Retinal pigment epithelial cell (primary cell): ENCODE measurements around the gene TMEM235.

Source experiments
- DNase-seq: peaks from one replicate; pipeline ENCODE4 v3.0.0-alpha.2; 2010; ENCODE audit warnings: low read depth
- H3K4me3 ChIP-seq: 2 replicates; pipeline ENCODE4 v1.5.1; 2011; ENCODE audit warnings: mild to moderate bottlenecking, low read length, control low read depth, moderate library complexity
- TF ChIP-seq, protein P1 (sequence below): conservative IDR thresholded peaks from 2 replicates; pipeline ENCODE4 v1.5.1; 2011; ENCODE audit warnings: low read depth, low read length, control low read depth, inconsistent platforms

TMEM235 gene

DNA sequence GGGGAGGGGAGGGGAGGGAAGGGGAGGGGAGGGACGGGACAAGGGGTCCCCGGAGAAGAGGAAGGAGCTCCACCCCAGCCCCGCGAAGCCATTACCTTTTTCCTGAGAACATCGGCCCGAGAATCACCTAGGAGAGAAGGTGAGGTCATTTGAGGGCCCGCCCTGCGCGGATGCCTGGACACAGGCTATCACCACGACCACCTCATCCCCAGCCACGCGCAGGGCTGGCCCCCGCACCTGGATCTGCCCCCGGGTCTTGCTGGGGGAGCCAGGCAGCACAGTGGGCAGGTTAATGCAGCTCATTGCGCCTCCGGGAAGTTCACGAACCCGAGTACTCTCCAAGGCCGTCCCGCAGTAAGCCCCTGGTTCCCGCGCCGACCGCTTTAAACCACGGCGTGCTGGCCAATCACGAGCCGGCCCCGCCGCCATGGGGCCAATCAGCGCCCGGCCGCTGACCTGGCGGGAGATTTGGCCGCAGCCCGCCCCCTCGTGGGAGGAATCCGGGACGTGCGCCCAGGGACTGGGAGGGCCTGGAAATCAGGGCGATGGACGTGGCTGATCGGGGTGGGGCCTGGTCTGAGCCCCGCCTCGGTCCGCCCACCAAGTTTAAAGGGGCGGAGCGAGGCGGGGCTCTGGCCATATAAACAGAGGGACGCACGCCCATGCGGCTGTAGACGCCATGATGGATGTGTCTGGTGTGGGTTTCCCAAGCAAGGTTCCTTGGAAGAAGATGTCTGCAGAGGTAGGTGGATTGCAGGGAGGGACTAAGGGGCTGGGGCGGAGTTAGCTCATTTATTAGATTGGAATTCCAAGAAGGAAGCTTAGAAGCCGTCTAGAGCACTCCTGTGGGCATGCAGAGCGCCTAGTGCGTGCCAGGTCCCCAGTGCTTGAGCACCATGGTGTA lies 44.5 kb upstream of the TMEM235 start, which contains the start of the genes AFMID and TK1:
AFMID (plus strand) TSS at position 671 of the 904 bp plus-strand sequence; CDS start at position 680, 9 bp downstream.
TK1 (minus strand) TSS at position 361 of the 904 bp plus-strand sequence; CDS start at position 303, 58 bp downstream.
- TF ChIP-seq, protein P1, sequence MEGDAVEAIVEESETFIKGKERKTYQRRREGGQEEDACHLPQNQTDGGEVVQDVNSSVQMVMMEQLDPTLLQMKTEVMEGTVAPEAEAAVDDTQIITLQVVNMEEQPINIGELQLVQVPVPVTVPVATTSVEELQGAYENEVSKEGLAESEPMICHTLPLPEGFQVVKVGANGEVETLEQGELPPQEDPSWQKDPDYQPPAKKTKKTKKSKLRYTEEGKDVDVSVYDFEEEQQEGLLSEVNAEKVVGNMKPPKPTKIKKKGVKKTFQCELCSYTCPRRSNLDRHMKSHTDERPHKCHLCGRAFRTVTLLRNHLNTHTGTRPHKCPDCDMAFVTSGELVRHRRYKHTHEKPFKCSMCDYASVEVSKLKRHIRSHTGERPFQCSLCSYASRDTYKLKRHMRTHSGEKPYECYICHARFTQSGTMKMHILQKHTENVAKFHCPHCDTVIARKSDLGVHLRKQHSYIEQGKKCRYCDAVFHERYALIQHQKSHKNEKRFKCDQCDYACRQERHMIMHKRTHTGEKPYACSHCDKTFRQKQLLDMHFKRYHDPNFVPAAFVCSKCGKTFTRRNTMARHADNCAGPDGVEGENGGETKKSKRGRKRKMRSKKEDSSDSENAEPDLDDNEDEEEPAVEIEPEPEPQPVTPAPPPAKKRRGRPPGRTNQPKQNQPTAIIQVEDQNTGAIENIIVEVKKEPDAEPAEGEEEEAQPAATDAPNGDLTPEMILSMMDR: peak; percentile 72

DNA sequence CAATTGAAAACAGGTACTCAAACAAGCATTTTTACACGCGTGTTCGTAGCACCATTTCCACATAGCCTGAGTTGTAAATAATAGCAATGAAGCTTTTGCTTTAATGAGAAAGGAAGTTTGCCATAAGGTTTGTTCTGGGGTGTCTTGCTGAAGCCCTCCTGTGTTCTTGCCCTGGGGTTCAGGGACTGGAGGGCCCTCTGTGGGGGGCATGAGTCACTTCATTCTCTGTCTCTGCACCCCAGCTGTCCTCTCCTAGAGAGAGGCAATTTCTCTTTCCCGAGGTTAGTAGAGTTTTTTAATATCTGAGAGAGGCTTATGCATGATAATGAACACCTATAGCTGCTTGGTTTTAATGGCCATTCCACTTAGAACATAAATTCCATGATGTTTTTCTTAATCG lies 34.7 kb upstream of the TMEM235 start:
- TF ChIP-seq, protein P1: no peak
- DNase-seq: no peak
- no peak overlapping the region for H3K4me3 ChIP-seq

More for the DNA sequence above, 44.5 kb upstream of the TMEM235 start, which contains the start of the genes AFMID and TK1:
- peak within 1 kb of the TSS; percentile 71 for H3K4me3 ChIP-seq
- DNase-seq: peak; percentile 83

DNA sequence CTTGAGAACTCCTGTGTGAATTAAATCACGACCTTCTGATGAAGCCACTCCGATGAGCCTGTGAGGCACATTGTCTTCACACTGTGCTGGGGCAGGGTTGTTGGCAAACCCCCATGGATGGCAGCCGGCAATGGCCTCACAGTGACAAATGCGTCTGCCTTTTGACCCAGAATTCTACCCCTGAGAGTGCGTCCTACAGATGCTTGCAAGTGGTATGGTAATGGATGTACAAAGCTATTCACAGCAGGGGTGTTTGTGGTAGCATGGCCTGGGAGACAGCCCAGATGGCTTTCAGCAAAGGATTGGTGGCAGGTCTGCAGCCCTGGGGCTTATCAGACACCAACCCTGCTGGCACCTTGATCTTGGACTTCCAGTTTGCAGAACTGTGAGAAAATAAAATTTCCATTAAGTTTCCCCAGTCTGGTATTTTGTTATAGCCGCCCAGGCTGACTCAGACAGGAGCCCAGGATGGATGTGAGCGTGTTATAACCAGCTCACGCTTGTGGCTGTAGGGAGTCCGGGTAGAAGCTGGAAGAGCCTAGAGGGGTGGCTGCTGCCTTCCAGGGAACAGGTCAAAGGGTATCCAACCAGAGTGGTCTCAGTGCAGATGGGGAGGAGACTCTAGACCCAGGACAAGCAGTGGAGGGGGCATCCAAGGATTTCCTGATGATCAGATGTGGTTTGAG lies 34.1 kb upstream of the TMEM235 start:
- H3K4me3 ChIP-seq: no peak overlapping the region
- DNase-seq: no peak
- TF ChIP-seq, protein P1: no peak

DNA sequence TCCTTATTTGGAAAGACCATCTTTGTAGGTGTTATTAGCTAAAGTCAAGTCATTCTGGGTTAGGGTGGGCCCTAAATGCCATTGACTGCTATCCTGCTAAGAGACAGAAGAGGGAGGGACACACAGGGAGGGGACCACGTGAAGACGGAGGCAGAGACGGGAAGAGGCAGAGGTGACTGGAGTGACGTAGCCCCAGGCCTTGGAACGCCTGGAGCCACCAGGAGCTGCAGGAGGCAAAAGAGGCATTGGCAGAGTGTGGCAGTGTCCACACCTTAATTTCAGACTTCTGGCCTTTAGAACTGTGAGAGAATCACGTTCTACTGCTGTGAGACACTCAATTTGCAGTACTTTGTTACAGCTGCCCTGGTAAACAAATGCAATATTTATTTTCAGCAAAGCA lies 31.0 kb upstream of the TMEM235 start:
- DNase-seq: no peak
- TF ChIP-seq, protein P1: no peak
- H3K4me3 ChIP-seq: no peak overlapping the region

DNA sequence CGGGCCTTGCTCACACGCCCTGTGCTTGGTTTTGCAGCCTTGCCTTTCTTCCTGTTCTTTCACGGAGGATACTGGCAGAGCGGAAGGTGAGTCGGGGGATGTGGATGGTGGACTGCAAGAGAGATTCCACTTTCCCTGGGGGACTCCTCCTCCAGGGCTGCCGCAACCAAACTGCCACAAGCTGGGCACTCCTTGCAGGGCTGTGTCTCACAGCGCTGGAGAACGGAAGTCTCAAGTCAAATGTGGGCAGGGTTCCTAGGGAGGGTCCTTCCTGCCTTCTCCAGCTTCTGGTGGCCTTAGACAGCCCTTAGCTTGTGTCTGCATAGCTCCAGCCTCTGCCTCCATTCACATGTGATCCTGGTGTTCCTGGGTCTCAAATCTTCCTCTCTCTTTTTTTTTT lies 28.8 kb upstream of the TMEM235 start:
- no peak overlapping the region for H3K4me3 ChIP-seq
- DNase-seq: no peak
- TF ChIP-seq, protein P1: no peak

DNA sequence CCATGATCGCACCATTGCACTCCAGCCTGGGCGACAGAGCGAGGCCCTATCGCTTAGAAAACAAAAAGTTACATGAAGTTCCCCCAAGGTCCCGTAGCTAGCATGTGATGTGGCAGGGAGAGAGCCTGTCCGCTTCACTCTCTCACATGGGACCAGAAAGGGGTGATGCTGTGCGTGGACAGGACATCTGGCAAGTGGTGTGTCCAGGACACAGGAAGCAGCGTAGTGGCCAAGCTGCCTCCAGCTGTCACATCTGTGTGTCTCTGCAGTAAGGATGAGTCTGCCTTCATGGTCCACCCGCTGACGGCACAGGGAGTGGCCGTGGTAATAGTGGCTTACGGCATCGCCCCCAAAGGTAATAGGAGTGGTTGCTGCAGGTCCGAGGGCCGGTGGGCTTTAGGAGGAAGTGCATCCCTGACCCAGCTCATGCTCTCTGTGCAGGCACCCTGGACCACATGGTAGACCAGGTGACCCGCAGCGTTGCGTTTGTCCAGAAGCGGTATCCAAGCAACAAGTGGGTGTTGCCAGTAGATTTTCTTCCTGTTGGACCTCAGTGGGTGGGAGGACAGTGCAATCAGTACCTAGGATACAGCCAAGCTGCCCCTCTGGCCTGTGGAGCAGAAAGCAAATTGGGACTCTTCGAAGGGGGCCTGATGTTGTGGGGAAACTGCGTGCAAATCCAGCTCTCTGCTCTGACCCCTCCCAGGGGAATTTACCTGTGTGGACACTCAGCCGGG lies 26.9 kb upstream of the TMEM235 start:
- TF ChIP-seq, protein P1: no peak
- DNase-seq: no peak
- no peak overlapping the region for H3K4me3 ChIP-seq
